Trophoblast cell (in vitro differentiated cells and primary cell): Measurements from ENCODE around the gene FANCF.

ENCODE experiments used
- DNase-seq, 2 donors: peaks; one replicate each; pipeline ENCODE4 v3.0.0-alpha.2; 2016
- H2AFZ ChIP-seq: 2 replicates; pipeline ENCODE4 v1.6.1; 2013; ENCODE audit warnings: low read length, moderate library complexity, mild to moderate bottlenecking; ENCODE audit not compliant: insufficient read depth, poor library complexity
- H2AK5ac ChIP-seq: 2 replicates; pipeline ENCODE4 v1.6.1; 2013; ENCODE audit warnings: mild to moderate bottlenecking, low read length
- H2BK120ac ChIP-seq: 2 replicates; pipeline ENCODE4 v1.6.1; 2013; ENCODE audit warnings: low read length, mild to moderate bottlenecking, moderate library complexity; ENCODE audit not compliant: insufficient read depth, poor library complexity
- H2BK12ac ChIP-seq: 2 replicates; pipeline ENCODE4 v1.6.1; 2013; ENCODE audit warnings: mild to moderate bottlenecking, low read length, moderate library complexity
- H2BK5ac ChIP-seq: 2 replicates; pipeline ENCODE4 v1.6.1; 2013; ENCODE audit warnings: low read length, low read depth, moderate library complexity, mild to moderate bottlenecking; ENCODE audit not compliant: poor library complexity
- H3K14ac ChIP-seq: 2 replicates; pipeline ENCODE4 v1.6.1; 2013; ENCODE audit warnings: mild to moderate bottlenecking, low read length
- H3K18ac ChIP-seq: 2 replicates; pipeline ENCODE4 v1.6.1; 2013; ENCODE audit warnings: mild to moderate bottlenecking, low read length
- H3K23ac ChIP-seq: 2 replicates; pipeline ENCODE4 v1.6.1; 2013; ENCODE audit warnings: low read length
- H3K27ac ChIP-seq: 2 replicates; pipeline ENCODE4 v1.5.1; 2013; ENCODE audit warnings: low read depth, mild to moderate bottlenecking, inconsistent platforms, low read length, moderate library complexity
- H3K27me3 ChIP-seq: 2 replicates; pipeline ENCODE4 v1.6.1; 2013; ENCODE audit warnings: inconsistent platforms, mild to moderate bottlenecking, low read length, moderate library complexity; ENCODE audit not compliant: insufficient read depth
- H3K36me3 ChIP-seq, 2 experiments: 1 replicate in 1 of 2; 2 replicates in 1 of 2; pipeline ENCODE4 v1.6.1; 2013; ENCODE audit warnings: low read length in 2 of 2, mild to moderate bottlenecking in 2 of 2, moderate library complexity in 1 of 2; ENCODE audit not compliant: insufficient read depth in 2 of 2, control insufficient read depth in 1 of 2
- H3K4ac ChIP-seq: 2 replicates; pipeline ENCODE4 v1.6.1; 2013; ENCODE audit warnings: low read depth, mild to moderate bottlenecking, low read length, moderate library complexity
- H3K4me1 ChIP-seq, 2 experiments: 1 replicate in 1 of 2; 2 replicates in 1 of 2; pipeline ENCODE4 v1.6.1; 2013; ENCODE audit warnings: low read length in 2 of 2, mild to moderate bottlenecking in 2 of 2, moderate library complexity in 1 of 2; ENCODE audit not compliant: insufficient read depth in 2 of 2, control insufficient read depth in 1 of 2
- H3K4me2 ChIP-seq: 2 replicates; pipeline ENCODE4 v1.6.1; 2013; ENCODE audit warnings: inconsistent platforms, mild to moderate bottlenecking, low read length, moderate library complexity
- H3K4me3 ChIP-seq: 2 replicates; pipeline ENCODE4 v1.5.1; 2013; ENCODE audit warnings: mild to moderate bottlenecking, low read depth, low read length, inconsistent platforms
- H3K79me1 ChIP-seq: one replicate; pipeline ENCODE4 v1.6.1; 2013; ENCODE audit warnings: low read length
- H3K79me2 ChIP-seq: 2 replicates; pipeline ENCODE4 v1.6.1; 2013; ENCODE audit warnings: low read length, mild to moderate bottlenecking; ENCODE audit not compliant: control insufficient read depth, insufficient read depth, poor library complexity
- H3K9ac ChIP-seq: 2 replicates; pipeline ENCODE4 v1.6.1; 2013; ENCODE audit warnings: mild to moderate bottlenecking, low read length
- H3K9me3 ChIP-seq: 2 replicates; pipeline ENCODE4 v1.6.1; 2013; ENCODE audit warnings: low read depth, mild to moderate bottlenecking, control low read depth, inconsistent platforms, low read length; ENCODE audit not compliant: insufficient read depth
- H4K12ac ChIP-seq: 2 replicates; pipeline ENCODE4 v1.6.1; 2013; ENCODE audit warnings: low read depth, mild to moderate bottlenecking, low read length, moderate library complexity
- H4K8ac ChIP-seq: 2 replicates; pipeline ENCODE4 v1.6.1; 2013; ENCODE audit warnings: low read depth, mild to moderate bottlenecking, low read length, moderate library complexity
- H4K91ac ChIP-seq: one replicate; pipeline ENCODE4 v1.6.1; 2013; ENCODE audit warnings: low read depth, mild to moderate bottlenecking, low read length, moderate library complexity
- WGBS: extraction: QIAGEN DNeasy Blood & Tissue Kit; methylation state at CpG from one replicate; pipeline ENCODE4 v1.1.7; 2013; ENCODE audit warnings: missing lambda C conversion rate; ENCODE audit not compliant: insufficient read length, insufficient coverage; ENCODE audit errors: extremely low coverage; 5-methylcytosine and 5-hydroxymethylcytosine counted together

Gene FANCF

GRCh38 chr11:22577854-22578253 lies 47.8 kb downstream of the FANCF start:
- Histone ChIP-seq H3K27me3 (no peaks in the 10 kb centered on the region), H3K4me3 (no peak overlapping the region), H3K79me2 (no peaks in the 10 kb centered on the region), H2AK5ac (no peak overlapping the region), H3K9me3 (no peaks in the 10 kb centered on the region), H2AFZ (no peak overlapping the region), H3K36me3 (no peaks in the 10 kb centered on the region), H2BK5ac (no peak overlapping the region), H3K23ac (no peak overlapping the region), H3K9ac (no peak overlapping the region), H2BK120ac (no peak overlapping the region), H2BK12ac (no peak overlapping the region), H3K79me1 (no peaks in the 10 kb centered on the region), H3K14ac (no peak overlapping the region), H3K4ac (no peak overlapping the region), H3K18ac (no peak overlapping the region), H4K91ac (no peak overlapping the region), H4K12ac (no peak overlapping the region), H3K27ac (no peak overlapping the region), H4K8ac (no peak overlapping the region), H3K4me2 (no peak overlapping the region), H3K4me1 (no peaks in the 10 kb centered on the region)
- DNase-seq = no peak
- no CpG with 5 or more reads among the region's 2 CpGs for WGBS
